Right lobe of liver (tissue), 6 donors: ENCODE measurements around the gene AGO3. TPM values are rescaled to one million over a fixed set of nuclear protein-coding genes. Genes with fewer than 3 reads are reported as not detected.

ENCODE experiments used
- ATAC-seq, 4 donors: fragments of 200-7000 bp; cut with Tn5 transposase; one replicate each; pipeline ENCODE4 v1.9.1; 2020; ENCODE audit warnings: mild to moderate bottlenecking in 4 of 4, moderate library complexity in 4 of 4
- DNase-seq, 3 donors: peaks; one replicate each; pipeline ENCODE4 v3.0.0-alpha.2; 2020
- H3K27ac ChIP-seq, 3 donors: fragments of 200-600 bp; one replicate each; pipeline ENCODE4 v1.8.0; 2022
- H3K27me3 ChIP-seq, 2 donors: fragments of 200-600 bp; one replicate each; pipeline ENCODE4 v1.8.0; 2022
- H3K36me3 ChIP-seq, 4 donors: fragments of 200-600 bp; sonication (generic) in 1 of 4; one replicate each; pipeline versions ENCODE4 v1.5.1 to v1.8.0; 2017 to 2022; ENCODE audit warnings: control low read depth in 1 of 4
- H3K4me1 ChIP-seq, 4 donors: fragments of 200-600 bp; sonication (generic) in 1 of 4; one replicate each; pipeline versions ENCODE4 v1.5.1 to v1.8.0; 2017 to 2022; ENCODE audit warnings: control low read depth in 1 of 4
- H3K4me3 ChIP-seq, 3 donors: fragments of 200-600 bp; one replicate each; pipeline ENCODE4 v1.8.0; 2022
- H3K9me3 ChIP-seq, 4 donors: fragments of 200-600 bp; sonication (generic) in 1 of 4; one replicate each; pipeline versions ENCODE4 v1.5.1 to v1.8.0; 2017 to 2022; ENCODE audit warnings: control low read depth in 1 of 4
- CTCF ChIP-seq, 4 donors: fragments of 200-600 bp in 3 of 4; fragments of 450-650 bp in 1 of 4; IDR thresholded peaks; one replicate each; pipeline versions ENCODE4 v1.5.1 to v1.8.0; 2016 to 2022; ENCODE audit warnings: antibody characterized with exemption in 4 of 4, mild to moderate bottlenecking in 2 of 4
- POLR2A ChIP-seq: fragments of 450-650 bp; IDR thresholded peaks from one replicate; pipeline ENCODE4 v1.6.1; 2017; ENCODE audit warnings: antibody characterized with exemption, mild to moderate bottlenecking
- WGBS: methylation state at CpG from one replicate; pipeline ENCODE4 v1.1.6; 2018; ENCODE audit warnings: low coverage, low lambda C conversion rate; ENCODE audit not compliant: insufficient coverage; ENCODE audit errors: missing lambda C conversion rate; 5-methylcytosine and 5-hydroxymethylcytosine counted together
- intact Hi-C, 2 donors: fragments of 100-400 bp; cut with DNase I; formaldehyde crosslinking; loops; one replicate each; pipeline versions ENCODE4 v1.11.2 to v1.14.1; 2022
- total RNA-seq, 6 experiments: library from RNA; depleted of rRNA in 2 of 6; stranded (reverse); fragments of >200 nt in 2 of 6; fragmentation: NEBNext Ultra II Directional in 3 of 6; extraction: Animal tissue kit (Norgen Biotek cat#: 25700) in 3 of 6; gene quantifications; one replicate each; pipeline versions ENCODE4 v1.1.0 to v1.2.4, GENCODE V29; 2016 to 2023
- donor health status: DM: no; HTN: yes; CAD: no.
- donor health status: DM: no; HTN: no; CAD: no.
- donor health status: DM: no; HTN: no; CAD: no.
- donor health status: DM: no; HTN: yes; CAD: no.
- donor health status: DM: no; HTN: yes; CAD: no.

The AGO3 gene
- total RNA-seq, 6 experiments from 2014 or later: 7.0 to 16.2 (median 13.1) TPM

- TF ChIP-seq POLR2A: no peak
- TF ChIP-seq CTCF (IDR thresholded peaks at IDR 0.05): no peak
- Histone ChIP-seq H3K27ac (no peak overlapping the region), H3K27me3 (no peaks in the 10 kb centered on the region), H3K9me3 (no peaks in the 10 kb centered on the region), H3K4me1 (peaks cover 0 to 9% (median 0%) of the 10 kb centered on the region in 4 donors), H3K36me3 (peaks cover 0 to 41% (median 7%) of the 10 kb centered on the region in 4 donors), H3K4me3 (no peak overlapping the region)
- no peak for ATAC-seq
- intact Hi-C loops: loop anchor here in 1 of 2 donors (10.0 kb wide), 1 partner anchor 93 kb away; no protein-coding TSS in a partner anchor
- DNase-seq: peak in 1 of 3 donors; percentile 34
- WGBS: 90% methylated on average over 2 of the region's 13 CpGs
Observed at GRCh38 chr1:36091698-36092097, 160.8 kb downstream of the AGO3 start.

- 94% methylated on average over 9 of the region's 17 CpGs for WGBS
- peaks cover 0 to 9% (median 0%) of the 10 kb centered on the region in 4 donors for H3K4me1 ChIP-seq
- ATAC-seq (no peak), DNase-seq (no peak)
- TF ChIP-seq CTCF (IDR thresholded peaks at IDR 0.05): no peak
- TF ChIP-seq POLR2A: no peak
- no peaks in the 10 kb centered on the region for H3K27me3 ChIP-seq
- H3K4me3 ChIP-seq: no peak overlapping the region
- H3K27ac ChIP-seq: no peak overlapping the region
- intact Hi-C loops: loop anchor here in 1 of 2 donors (10.0 kb wide), 1 partner anchor 93 kb away; no protein-coding TSS in a partner anchor
- no peaks in the 10 kb centered on the region for H3K9me3 ChIP-seq
- H3K36me3 ChIP-seq: peaks cover 0 to 41% (median 7%) of the 10 kb centered on the region in 4 donors
Observed at GRCh38 chr1:36092166-36092797, 161.4 kb downstream of the AGO3 start.

- peaks cover 0 to 9% (median 0%) of the 10 kb centered on the region in 4 donors for H3K4me1 ChIP-seq
- intact Hi-C loops: loop anchor here in 1 of 2 donors (10.0 kb wide), 1 partner anchor 92 kb away; no protein-coding TSS in a partner anchor
- no peak overlapping the region for H3K27ac ChIP-seq
- peaks cover 0 to 41% (median 7%) of the 10 kb centered on the region in 4 donors for H3K36me3 ChIP-seq
- no peak overlapping the region for H3K4me3 ChIP-seq
- no peaks in the 10 kb centered on the region for H3K9me3 ChIP-seq
- DNase-seq (peak in 1 of 3 donors; percentile 30), ATAC-seq (no peak)
- no peak for TF ChIP-seq POLR2A
- TF ChIP-seq CTCF (IDR thresholded peaks at IDR 0.05): no peak
- no peaks in the 10 kb centered on the region for H3K27me3 ChIP-seq
- 100% methylated on average over 4 of the region's 9 CpGs for WGBS
Observed at GRCh38 chr1:36092798-36093185, 161.9 kb downstream of the AGO3 start.

GRCh38 chr1:36093226-36093625 lies 162.3 kb downstream of the AGO3 start:
- intact Hi-C loops: loop anchor here in 1 of 2 donors (10.0 kb wide), 1 partner anchor 92 kb away; no protein-coding TSS in a partner anchor
- peaks cover 0 to 41% (median 7%) of the 10 kb centered on the region in 4 donors for H3K36me3 ChIP-seq
- TF ChIP-seq CTCF (IDR thresholded peaks at IDR 0.05) (no peak), POLR2A (no peak)
- H3K27ac ChIP-seq: no peak overlapping the region
- no peaks in the 10 kb centered on the region for H3K9me3 ChIP-seq
- ATAC-seq (no peak), DNase-seq (no peak)
- H3K27me3 ChIP-seq: no peaks in the 10 kb centered on the region
- peaks cover 0 to 9% (median 0%) of the 10 kb centered on the region in 4 donors for H3K4me1 ChIP-seq
- H3K4me3 ChIP-seq: no peak overlapping the region
- WGBS: 70% methylated on average over 2 of the region's 7 CpGs
